Activated effector memory CD4-positive, alpha-beta T cell treated with anti-CD3 and anti-CD28 coated beads, Interleukin-2, amount 50 U/mL, for 16 hours (primary cell): Measurements from ENCODE around the gene HHATL.

Source experiments
- DNase-seq: peaks from one replicate; pipeline ENCODE4 v3.0.0-alpha.2; 2020

Gene HHATL, protein sequence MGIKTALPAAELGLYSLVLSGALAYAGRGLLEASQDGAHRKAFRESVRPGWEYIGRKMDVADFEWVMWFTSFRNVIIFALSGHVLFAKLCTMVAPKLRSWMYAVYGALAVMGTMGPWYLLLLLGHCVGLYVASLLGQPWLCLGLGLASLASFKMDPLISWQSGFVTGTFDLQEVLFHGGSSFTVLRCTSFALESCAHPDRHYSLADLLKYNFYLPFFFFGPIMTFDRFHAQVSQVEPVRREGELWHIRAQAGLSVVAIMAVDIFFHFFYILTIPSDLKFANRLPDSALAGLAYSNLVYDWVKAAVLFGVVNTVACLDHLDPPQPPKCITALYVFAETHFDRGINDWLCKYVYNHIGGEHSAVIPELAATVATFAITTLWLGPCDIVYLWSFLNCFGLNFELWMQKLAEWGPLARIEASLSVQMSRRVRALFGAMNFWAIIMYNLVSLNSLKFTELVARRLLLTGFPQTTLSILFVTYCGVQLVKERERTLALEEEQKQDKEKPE

DNA sequence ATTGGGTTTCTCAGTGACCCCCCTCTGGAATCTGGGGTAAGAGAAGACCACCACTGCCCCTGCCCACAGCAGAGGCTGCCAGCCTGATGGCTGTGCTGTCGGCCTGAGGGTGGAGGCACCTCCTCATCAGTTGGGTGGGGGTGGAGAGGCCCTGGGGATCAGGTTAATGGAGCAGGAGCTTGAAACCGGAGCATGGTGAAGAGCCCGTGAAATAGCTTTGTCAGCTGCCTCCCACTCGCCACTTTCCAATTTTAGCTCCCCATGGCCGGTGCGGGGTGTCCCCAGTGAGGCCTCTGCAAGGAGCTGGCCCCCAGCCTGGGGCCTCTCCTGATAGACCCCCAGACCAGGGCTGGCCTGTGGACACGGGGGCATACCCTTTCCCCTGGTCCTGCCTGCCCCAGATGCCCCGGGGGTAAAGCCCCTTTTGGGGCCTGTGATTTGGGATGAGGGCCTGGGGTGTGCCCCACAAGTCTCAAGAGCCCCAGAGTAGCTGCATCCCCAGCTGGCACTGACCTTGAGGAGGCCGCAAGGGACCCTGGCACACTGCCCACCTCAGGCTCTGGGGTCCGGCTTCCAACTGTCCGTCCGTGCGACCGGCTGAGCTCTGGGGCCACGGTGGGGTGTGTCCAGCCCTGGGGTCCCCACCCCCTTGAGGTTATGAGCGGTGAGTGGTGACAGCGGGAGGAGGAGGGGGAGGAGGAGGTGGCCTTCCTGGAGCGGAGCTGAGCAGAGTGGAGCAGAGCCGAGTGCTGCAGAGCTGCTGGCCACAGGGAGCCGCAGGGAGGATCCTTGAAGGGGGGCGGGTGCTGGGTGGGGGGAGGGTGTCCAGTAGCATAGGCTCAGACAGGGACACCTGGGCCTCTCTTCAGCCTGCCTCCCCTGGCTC lies at the start of gene HHATL:
TSS of gene HHATL (minus strand) at position 733 of the 886 bp plus-strand sequence. CDS start 1,972 bp downstream, outside the sequence.
- peak; percentile 60 for DNase-seq

DNA sequence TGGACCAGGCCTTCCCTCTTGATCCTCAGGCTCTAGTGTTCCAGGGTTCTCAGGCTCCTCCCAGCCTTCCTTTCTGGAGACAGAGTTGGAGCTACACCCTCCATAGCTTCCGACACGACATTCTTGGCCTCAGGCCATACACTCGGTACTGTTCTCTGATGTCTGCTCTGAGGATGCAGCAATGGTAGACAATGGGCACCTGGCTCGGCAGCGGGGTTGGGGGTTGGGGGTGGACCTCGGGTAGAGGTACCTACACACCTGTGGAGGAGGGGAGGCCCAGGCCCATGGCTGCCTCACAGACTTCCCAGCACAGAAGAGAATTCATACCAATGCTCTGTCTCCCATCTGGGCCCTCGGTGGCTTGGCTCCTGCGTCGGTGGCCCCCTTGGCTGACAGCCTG lies 49.0 kb upstream of the HHATL start:
- DNase-seq = peak; percentile 44

DNA sequence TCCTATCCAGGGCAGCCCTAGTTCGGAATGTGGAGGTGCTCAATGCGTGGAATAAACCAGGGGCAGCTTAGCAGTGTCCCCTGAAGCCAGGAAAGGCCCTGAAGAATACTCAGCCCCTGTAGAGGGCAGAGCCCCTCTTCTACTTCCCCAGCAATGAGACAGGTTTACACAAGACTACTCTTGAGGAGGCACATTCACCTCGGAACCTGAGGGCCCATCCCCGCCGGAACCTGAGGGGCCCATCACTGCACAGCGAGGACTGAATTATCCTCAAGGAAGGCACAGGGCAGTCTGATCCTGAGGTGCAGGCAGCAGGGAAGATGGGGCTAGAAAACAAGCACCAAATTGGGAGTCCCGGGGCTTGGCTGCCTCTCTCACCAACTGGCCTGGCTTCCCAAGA lies 48.2 kb upstream of the HHATL start:
- DNase-seq = peak; percentile 37

DNA sequence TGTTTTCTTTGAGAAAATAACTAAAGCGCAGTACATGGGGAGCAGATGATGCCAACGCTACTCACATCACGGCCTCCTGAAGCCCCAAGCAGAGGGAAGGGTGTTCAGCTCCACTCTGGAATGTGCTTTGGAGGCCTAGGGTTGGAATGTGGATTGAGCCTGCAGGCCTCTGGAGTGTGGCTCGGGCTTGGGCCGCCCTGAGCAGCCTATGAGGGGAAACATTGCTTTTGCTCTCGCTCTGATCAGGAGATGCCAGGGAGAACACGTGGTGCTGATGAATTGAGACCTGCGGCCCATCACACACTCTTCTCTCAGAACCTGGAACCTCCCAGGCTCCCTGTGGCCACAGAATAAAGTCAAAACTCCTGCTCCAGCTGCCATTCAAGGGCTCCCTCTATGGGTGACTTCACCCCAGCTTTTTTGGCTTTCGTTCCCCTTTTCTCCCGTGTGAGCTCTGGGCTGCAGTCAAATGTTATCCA lies 47.2 kb upstream of the HHATL start:
- peak; percentile 49 for DNase-seq

DNA sequence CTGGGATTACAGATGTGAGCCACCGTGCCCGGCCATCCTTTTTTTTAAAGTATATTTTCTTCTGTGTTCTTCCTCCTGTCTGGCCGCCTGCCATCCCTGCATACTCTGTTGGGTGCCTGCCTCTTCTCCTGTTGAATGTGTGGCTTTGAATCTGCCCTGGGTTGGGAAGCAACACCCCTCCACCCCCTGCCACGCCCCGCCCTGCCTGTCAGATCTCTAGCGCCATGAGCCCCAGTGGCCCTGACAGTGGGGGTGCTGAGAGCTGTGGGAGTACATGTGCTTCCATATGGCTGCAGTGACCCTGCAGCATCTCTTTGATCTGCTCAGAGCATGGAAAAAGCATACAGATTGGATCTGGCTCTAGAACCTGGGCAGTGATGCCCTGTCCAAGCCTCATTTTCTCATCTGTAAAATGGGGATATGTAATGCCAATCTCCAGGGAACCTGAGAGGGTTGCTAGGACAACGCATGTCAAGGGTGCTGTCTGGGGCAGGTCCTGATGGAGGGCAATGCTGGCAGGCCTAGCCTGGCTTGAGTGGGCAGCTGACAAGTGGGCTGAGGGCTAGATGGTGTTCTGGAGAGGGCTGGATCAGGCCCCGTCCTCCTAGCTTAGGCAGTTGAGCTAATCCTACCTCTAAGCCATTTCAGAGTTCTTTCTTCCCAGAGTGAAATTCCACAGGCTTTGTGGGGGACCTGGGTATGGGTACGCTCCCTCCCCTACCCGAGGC lies 46.6 kb upstream of the HHATL start:
- DNase-seq = peak; percentile 43

DNA sequence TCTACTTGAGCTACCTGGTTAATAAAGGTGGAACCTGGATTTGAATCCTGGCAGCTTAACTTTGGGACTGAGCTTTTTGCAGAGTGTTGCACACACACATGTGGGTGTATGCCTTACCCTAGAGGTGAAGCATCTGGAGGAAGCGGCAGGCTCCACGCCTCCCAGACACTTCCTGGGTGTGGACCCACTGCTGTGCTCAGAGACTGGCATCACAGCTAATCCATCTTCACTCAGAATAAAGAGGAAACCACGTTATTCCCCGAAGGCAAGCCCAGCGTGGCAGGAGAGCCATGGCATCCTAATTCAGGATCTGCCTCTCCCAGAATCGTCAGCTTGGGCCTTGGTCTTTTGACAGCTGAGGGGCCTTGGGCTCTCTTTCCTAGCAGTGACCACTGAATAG lies 45.0 kb upstream of the HHATL start:
- peak; percentile 73 for DNase-seq

DNA sequence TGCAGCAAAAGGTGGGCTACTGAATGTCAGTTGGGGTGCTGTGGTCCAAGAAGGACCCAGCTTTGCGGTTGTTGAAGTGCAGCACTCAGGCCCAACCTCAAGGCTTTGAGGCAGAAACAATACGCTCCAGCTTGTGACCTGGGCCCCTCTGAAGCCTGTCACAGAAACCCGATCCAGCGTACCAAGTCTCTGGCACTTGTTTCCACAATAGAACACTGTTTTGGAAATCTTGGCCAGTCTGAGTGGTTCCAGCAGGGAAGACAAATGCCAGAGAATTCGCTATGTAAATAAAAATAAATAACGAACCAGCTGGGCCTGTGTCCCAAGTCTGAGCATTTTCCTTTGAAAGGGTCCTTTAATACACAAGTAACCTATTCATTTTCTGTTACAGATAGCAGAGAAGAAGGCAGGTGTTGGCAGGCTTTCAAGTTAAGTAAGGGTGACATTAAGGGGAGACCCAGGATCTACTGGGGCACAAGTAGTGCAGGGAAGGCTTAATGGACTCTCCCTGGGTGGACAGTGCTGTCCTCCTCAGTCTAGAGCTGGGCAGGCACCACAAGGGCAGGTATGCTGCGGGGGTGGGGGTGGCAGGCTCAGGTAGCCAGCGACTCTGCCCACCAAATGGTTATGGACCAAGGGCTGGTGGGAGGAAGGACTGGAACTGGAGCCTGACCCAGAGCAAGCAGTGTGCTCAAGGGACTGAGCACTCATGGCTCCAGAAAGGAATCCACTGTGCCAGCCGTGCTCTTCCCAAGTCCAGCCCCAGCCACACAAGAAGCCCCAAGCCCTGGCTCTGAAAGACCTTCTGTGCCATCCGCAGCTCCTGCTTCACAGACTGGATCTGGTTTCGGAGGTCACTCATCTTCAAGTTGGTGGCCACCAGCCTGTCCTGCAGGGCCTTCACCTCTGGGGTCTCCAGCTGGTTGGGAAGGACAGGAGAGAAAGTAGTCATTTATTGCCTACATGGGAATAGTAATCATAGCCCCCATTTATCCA lies 44.2 kb upstream of the HHATL start:
- peak; percentile 54 for DNase-seq

DNA sequence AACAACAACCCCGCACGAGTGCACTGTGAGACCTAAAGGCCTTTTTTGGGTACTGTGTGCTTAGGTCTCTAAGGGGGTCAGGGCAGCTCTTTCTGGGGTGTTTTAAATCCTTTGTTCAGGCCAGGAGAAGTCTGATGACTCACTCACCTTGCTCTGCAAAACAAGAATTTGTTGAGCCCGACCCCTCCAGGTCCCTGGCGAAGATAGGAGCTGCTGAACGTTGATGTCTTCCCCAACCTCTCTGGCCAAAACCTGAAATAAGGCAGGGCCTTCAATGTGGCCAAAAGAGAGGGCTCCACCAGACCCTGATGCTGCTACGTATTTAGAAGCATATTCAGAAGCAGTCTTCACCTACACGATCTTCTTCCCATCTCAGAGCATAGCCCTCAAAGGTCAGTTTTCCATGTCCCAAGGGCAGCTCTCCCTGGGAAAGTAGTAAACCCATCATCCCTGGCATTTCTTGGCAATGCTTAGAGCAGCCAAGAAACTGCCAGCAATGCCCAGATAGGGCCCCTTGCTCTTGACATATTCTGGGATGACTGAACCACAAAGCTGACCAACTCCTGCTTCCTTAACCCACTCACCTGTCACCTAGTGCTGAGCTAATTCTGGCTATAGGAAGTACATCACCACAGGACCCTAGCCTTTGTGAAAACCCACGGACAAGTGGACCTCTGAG lies 43.3 kb upstream of the HHATL start:
- DNase-seq = peak; percentile 36

DNA sequence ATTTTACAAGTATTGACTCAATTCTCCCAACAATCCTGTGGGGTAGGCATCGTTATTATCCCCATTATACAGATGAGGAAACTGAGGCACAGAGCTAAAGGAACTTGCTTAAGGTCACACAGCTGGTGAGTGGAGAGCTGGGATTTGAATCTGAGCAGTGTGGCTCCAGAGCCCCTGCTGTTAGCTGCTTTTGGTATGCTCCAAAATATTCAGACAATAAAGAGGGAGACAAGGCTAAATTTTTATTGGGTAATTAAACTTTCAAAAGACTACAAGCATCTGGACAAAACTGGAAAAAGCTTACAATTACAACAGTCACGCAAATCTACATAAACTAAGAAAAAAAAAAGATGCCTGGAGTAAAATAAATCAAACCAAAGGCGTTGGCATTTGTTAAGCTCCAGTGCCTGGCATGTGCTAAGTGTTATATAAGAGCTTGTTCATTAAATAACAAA lies 42.7 kb upstream of the HHATL start:
- DNase-seq = no peak

DNA sequence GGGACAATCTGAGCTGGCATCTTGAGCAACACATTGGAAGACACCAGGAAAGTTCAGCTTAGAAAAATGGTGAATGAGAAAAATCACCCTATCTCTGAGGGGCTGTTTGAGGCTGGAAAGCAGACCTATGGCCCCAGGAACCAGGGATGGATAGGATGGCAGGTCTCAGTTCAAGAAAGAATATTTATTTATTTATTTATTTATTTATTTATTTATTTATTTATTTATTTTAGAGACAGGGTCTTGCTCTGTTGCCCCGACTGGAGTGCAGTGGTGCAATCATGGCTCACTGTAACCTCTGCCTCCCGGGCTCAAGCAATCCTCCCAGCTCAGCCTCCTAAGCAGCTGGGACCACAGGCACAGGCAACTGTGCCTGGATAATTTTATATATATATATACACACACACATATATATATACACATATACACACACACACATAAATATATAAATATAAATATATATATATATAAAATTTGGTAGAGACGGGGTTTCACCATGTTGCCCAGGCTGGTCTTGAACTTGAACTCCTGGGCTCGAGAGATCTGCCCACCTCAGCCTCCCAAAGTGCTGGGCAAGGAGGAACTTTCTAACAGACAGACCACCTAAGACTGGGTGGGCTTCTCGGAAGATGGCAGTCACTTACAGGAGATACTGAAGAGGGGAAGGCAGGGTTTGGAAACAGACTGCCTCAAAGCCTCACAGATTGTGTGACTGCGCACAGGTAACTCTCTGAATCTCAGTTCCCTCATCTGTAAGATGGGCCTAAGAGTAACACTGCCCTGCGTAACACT lies 40.8 kb upstream of the HHATL start:
- no peak for DNase-seq

DNA sequence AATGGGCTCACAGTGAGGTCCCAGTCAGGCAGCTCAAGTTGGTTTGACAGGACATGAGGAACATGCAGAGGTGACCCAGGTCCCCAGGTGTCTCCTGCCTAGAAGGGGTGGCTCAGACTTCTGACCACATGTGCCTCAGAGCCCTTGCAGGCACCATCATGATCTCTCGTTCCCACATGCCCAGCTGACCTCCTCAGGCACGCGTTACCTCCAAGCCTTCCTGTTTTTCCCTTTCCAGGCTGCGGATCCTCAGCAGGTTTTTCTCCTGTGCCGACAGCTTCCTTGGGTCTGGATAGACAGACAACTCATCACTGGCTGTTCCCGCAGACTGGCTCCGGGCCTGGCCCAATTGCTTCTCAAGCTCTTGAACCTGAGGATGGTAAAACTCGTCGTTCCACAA lies 40.1 kb upstream of the HHATL start:
- peak; percentile 55 for DNase-seq

DNA sequence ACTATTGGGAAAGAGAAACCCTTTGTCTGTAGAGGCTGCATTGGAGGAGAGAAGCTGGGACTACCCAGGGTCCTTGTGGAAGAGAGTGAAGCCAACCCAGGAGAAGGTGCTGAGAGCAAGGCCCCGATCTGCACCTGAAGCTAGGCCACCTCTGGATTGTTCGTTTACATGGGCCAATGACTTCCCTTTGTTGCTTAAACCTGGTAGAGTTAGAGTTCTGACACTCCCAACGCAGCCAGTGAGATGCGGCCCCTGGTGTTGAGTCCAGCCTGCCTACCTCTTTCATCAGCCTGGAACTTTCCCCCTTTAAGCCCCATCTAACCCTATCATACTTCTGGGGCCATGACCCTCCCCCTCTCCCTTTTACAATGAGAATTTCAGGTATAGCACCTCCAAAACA lies 39.7 kb upstream of the HHATL start:
- peak; percentile 2 for DNase-seq

DNA sequence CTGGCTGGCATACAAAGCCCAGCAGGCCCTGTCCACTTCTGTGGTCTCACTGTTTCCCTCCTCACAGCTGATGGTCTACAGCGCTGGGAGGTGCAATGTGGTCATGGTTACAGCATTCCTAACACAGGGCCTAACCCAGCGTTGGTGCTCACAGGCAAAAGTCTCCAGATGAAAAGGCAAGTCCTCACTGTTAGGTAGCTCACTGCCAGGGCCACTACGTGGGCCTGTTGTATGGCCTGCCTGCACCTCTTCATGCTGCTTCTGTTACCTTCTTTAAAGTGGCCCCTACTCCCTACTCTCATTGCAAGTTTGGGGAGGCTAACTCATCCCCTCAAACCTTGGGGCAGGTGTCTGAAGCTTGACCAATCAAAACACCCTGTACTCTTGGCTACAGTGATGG lies 39.2 kb upstream of the HHATL start:
- DNase-seq = peak; percentile 10

DNA sequence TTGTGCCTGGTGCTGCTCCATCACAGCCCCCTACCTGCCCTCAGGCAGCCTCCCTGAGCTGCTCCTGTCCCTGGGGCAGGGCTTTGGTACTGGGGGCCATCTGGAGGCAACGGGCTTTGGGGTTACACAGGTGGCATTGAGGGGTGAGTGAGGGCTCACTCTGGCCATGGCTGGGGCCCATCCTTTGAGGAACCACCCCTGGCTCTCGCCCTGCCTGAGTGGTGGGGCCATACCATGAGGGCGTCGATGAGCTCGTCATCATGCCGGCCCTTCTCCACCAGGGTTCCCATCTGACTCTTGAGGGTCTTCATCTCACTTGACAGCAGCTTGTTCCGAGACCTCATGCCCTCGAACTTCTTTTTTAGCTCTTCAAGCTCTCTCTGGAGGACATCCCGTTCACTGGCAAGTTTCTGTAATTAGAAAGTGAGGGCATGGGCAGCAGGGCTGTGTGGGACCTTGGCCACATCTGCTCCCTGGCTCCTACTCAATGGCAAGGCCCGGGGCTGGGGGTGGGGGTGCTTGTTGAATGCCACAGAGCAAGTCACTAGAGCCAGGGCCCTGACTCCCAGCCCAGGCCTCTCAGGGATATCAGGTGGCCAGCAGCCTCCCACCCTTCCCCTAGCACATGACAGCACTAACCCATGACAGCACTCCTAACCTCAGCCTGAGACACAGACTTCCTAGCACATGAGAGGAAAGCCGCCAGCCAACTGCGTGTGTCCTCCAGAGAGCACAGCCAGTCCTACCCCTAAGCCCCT lies 37.0 kb upstream of the HHATL start:
- DNase-seq = peak; percentile 45

DNA sequence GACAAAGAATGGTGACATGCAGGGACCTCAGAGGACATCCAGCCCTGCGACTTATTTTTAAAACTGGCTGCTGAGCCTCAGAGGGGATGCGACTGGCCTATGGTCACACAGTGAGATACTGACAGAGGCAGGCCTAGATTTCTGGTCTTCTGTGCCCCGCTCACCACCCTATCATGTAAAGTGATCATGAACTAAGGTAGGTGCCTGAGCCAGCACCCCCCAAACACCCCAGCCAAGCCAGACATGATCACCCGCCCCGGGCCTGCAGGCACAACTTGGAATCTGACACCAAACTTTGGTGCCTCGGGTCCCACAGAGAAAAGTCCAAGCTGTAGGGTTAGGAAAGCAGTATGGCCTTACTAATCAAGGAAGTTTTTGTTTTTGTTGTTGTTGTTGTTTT lies 33.9 kb upstream of the HHATL start:
- DNase-seq = peak; percentile 47

DNA sequence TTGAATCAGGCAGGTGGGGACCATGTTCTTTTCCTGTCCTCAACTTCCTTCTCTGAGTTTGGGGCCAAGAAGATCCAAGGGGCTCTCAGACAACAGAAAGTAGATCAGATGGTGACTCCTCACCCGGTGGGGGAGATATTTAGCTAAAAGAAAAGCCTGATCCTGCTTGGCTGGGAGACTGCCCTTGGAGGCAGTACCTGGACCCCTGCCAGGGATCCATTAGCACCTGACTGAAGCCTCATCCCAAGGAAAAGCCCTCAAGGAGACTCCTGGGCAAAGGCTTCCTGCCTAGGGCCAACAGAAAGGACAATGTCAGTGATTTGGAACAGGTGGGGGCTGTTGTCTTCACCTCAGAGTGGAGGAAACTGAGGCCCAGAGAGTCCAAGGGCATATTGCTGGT lies 33.5 kb upstream of the HHATL start:
- no peak for DNase-seq

DNA sequence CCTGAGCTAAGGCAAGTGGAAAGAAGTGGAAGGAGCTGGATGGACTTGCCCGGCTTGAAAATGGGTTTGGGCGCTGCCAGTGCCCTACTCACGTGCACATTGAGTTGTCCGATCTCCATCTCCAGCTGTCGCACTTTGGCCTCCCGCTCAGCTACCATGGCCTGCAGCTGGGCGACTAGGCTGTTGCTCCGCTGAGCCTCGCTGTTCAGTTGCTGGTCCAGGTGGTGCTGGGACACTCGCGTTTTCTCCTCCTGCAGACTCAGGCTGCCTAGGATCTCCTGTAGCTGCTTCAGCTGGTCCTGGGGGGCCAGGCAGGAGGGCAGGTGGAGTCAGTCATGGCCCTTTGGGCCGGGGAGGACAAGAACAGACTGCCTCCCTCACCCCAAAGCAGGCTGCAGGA lies 33.0 kb upstream of the HHATL start:
- DNase-seq = peak; percentile 45

DNA sequence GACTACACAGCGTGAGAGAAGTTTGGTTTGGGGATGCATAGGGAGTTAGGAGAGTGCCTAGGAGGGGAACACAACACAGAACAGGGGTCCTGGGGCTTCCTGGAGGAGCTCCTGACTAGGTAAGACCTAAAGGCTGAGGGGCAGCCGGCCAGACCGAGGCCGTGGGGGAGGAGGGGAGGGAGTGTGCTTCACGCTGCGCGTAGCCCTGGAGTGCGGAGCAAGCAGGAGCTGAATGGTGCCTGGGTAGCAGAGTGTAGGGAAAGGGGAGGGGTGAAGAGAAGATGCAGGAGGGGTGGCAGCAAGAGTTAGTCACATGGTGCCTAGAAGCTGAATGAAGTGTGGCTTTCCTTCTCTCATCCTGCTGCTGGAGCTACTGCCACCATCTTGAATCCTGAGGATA lies 32.4 kb upstream of the HHATL start:
- peak; percentile 45 for DNase-seq

DNA sequence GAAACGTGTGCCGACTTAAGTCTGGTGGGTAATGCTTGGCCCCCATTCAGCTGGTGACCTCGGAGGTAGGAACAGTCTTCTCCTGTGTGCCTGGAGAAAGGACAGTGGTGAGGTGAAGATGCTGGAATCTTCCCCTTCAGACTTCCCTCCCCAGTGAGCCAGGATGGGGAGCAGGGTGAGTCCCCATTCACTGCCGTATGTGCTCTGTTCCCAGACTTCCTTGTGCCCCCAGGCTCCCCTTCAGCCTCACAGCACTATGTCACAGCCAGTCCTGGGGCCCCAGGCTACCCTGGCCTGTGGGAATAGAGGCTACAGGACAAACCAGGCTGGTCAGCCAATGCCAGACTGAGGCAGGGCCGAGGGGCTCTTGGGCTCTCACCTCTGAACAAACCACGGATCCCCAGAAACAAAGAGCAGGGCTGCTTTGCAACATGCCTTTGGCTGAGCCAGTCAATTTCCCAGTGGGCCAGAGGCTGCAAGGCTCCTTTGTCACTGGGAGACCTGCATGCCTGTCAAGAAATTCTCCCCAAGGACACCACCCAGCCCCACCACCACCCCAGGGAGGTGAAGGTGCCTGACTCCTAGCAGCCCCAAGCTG lies 31.8 kb upstream of the HHATL start:
- peak; percentile 38 for DNase-seq
